Skeletal muscle tissue (tissue), 4 donors: Measurements from ENCODE around the gene GINS1. TPM values are rescaled to one million over a fixed set of nuclear protein-coding genes. Genes with fewer than 3 reads are reported as not detected.

Experiments
- H3K27ac ChIP-seq: one replicate; pipeline ENCODE4 v1.7.0; 2013; ENCODE audit warnings: mild to moderate bottlenecking, low read depth, low read length, inconsistent platforms
- H3K27me3 ChIP-seq, 3 donors: one replicate each; pipeline ENCODE4 v1.7.0; 2013; ENCODE audit warnings: low read length in 3 of 3; ENCODE audit not compliant: control insufficient read depth in 3 of 3, insufficient read depth in 3 of 3
- H3K36me3 ChIP-seq, 3 donors: one replicate each; pipeline ENCODE4 v1.7.0; 2013; ENCODE audit warnings: low read length in 3 of 3; ENCODE audit not compliant: control insufficient read depth in 3 of 3, insufficient read depth in 3 of 3
- H3K4me1 ChIP-seq, 3 donors: one replicate each; pipeline ENCODE4 v1.7.0; 2013; ENCODE audit warnings: low read length in 3 of 3, mild to moderate bottlenecking in 3 of 3; ENCODE audit not compliant: control insufficient read depth in 3 of 3, insufficient read depth in 3 of 3
- H3K4me3 ChIP-seq, 3 donors: one replicate each; pipeline ENCODE4 v1.7.0; 2013; ENCODE audit warnings: low read length in 3 of 3
- H3K9ac ChIP-seq, 3 donors: one replicate each; pipeline ENCODE4 v1.7.0; 2013; ENCODE audit warnings: low read length in 3 of 3, mild to moderate bottlenecking in 3 of 3, moderate library complexity in 2 of 3, low read depth in 1 of 3
- H3K9me3 ChIP-seq, 3 donors: one replicate each; pipeline ENCODE4 v1.7.0; 2013; ENCODE audit warnings: low read length in 3 of 3; ENCODE audit not compliant: control insufficient read depth in 3 of 3
- total RNA-seq: library from RNA; depleted of rRNA; stranded (reverse); fragments of >200 nt; gene quantifications from one replicate; pipeline ENCODE4 v1.2.3, GENCODE V29; 2014
- donor health status: Osteomylitis.

Gene GINS1
- total RNA-seq: 4.2 TPM

DNA sequence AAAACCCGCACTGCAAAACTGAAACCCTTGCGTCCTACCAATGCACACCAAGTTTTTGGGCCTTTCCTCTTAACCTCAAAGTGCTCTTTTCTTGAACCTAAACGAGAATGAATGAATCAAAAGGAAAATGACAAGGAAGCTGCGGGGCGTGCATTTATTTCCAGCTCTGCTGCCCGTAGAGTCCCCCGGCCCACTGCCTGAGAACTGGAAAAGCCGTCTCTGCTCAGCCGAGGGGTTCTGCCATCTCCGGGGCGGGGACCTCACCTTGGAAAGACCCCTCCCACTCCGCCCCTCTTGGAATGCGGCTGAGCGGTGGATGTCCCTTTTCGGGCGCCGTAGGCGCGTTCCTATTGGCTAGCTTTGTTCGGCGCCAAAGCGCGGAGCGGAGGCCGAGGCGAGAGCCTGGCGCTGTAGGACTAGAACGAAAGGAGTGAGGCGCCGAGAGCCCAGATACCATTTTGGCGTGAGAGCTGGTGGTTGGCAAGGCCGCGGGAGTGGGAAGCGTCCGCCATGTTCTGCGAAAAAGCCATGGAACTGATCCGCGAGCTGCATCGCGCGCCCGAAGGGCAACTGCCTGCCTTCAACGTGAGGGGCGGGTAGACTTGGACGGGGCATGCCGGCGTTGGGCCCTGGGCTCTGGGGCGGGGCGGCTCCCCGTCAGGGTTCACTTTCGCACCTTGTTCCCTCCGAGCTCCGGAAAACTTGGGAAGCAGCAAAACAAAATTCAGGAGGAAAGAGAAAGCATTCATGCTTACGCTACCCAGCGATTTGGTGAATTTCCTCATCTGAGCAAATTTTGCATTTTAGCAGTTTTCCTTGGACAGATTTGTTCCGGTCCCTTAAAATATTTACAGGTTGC lies at the start of gene GINS1:
TSS of gene GINS1 (plus strand) at position 363 of the 859 bp plus-strand sequence. CDS start at position 511, 148 bp downstream.
- peak within 1 kb of the TSS; percentile 79 to 82 (median 80) for H3K9ac ChIP-seq
- H3K4me1 ChIP-seq: peaks cover 8 to 14% (median 11%) of the 10 kb centered on the region in 3 donors
- no peaks in the 10 kb centered on the region for H3K36me3 ChIP-seq
- no peak within 1 kb of the TSS for H3K27ac ChIP-seq
- H3K4me3 ChIP-seq: peak within 1 kb of the TSS; percentile 75 to 97 (median 91)
- peaks cover under 1 to 5% (median 4%) of the 10 kb centered on the region in 3 donors for H3K9me3 ChIP-seq
- no peaks in the 10 kb centered on the region for H3K27me3 ChIP-seq

DNA sequence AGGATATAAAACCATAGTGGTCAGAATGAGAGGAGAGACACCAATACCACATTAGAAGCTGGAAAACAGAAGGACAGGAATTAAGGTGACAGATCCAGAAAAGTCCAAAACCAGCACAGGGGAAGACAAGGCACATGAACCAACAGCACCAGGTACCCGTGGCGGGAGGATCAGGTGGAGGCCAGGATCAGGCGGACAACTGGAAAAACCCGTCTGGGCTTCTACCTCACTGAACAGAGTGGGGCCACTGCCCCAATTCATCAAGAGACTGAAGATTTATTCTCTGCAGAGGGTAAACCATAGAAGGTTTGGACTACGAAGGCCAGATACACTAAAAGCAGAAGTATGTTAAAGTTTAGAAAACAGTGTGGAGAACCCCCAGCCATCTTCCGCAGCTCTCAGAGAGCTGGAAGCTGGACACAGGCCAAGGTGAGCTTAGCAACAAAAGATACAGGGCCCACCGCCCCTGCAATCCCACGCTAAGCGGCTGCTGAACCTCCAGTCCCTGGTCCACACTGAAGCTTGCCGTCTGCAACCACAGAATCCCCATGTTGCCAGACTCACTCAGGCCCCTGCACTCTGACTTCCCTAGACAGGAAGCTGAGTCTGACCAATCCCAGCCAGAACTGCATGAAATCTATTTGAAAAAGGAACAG lies 46.7 kb upstream of the GINS1 start:
- Histone ChIP-seq H3K9me3 (no peaks in the 10 kb centered on the region), H3K4me3 (no peak overlapping the region), H3K27ac (no peak overlapping the region), H3K9ac (no peak overlapping the region), H3K27me3 (no peaks in the 10 kb centered on the region), H3K36me3 (no peaks in the 10 kb centered on the region), H3K4me1 (peaks cover 0 to 3% (median 0%) of the 10 kb centered on the region in 3 donors)

DNA sequence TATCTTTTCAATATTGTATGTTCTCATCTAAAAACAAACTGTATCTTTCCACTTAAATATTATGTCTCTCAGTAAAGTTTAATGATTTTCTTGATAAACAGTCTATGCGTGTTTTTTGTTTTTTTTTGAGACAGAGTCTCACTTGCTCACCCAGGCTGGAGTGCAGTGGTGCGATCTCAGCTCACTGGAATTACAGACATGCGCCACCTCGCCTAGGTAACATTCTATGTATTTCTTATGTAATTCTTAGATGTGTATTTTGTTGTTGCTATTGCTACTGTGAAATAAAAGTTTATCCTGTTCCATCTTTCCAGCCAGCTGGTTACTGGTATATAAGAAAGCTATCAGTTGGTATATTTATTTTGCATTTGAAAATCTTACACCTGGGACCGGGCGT lies 46.2 kb upstream of the GINS1 start:
- Histone ChIP-seq H3K36me3 (no peaks in the 10 kb centered on the region), H3K9ac (no peak overlapping the region), H3K27ac (no peak overlapping the region), H3K9me3 (no peaks in the 10 kb centered on the region), H3K4me1 (peaks cover 0 to 3% (median 0%) of the 10 kb centered on the region in 3 donors), H3K4me3 (no peak overlapping the region), H3K27me3 (no peaks in the 10 kb centered on the region)

DNA sequence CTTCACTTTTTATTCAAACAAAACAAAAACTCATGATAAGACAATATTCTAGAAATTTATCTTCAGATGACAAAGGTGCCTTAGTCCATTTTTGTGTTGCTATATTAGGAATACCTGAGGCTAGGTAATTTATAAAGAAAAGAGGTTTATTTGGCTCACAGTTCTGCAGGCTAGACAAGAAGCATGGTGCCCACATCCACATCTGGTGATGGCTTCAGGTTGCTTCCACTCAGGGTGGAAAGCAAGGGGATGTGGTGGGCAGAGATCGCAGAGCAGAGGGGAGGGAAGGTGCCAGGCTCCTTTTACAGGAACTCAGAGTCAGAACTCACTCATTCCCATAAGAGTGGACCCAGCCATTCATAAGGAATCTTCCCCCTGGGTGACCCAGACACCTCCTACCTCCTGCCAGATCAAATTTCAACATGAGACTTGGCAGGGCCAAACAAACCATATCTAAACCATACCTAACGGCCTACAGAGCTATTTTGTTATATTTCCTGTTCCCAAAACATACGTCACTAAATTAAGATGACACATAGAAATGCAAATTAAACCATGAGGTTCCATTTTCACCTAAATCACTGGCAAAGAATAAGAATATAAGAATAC lies 43.2 kb upstream of the GINS1 start:
- H3K4me1 ChIP-seq: peaks cover 0 to 3% (median 0%) of the 10 kb centered on the region in 3 donors
- H3K9ac ChIP-seq: no peak overlapping the region
- H3K4me3 ChIP-seq: no peak overlapping the region
- no peaks in the 10 kb centered on the region for H3K36me3 ChIP-seq
- no peak overlapping the region for H3K27ac ChIP-seq
- no peaks in the 10 kb centered on the region for H3K9me3 ChIP-seq
- no peaks in the 10 kb centered on the region for H3K27me3 ChIP-seq

DNA sequence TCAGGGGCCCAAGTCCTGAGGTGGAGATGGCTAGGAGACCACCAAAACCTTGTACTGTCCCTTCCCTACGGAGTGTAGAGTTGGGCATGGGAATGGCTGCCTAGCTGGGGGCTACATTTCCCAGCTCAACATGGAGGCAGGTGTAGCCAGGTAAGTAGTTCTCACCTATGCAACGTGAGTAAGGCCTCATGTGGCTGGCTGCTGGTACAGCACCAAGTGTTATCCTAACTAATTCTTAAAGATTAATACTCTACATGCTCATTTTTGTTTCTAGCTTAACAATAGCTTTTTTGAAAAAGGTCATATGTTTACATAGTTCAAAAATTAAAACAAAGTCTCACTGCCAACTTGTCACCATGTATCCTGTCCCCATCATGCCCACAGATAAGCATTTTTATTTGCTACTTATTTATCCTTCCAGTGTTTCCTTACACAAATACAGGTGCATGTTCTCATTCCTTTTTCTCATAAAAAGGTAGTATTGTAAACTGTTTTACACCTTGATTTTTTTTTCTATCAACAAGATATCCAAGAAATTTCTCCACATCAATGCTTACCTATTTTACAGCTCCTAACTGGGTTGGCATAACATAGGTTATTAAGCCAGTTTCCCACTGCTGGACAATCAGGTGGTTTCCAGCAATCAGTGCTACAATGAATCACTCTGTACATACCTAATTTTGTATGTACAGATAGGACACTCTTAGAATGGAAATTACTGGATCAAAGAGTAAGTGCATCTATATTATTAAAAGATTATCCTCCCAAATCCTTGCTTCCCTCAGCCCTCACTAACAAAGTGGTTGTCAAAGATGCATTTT lies 42.4 kb upstream of the GINS1 start:
- Histone ChIP-seq H3K9me3 (no peaks in the 10 kb centered on the region), H3K4me3 (no peak overlapping the region), H3K4me1 (peaks cover 0 to 3% (median 0%) of the 10 kb centered on the region in 3 donors), H3K27me3 (no peaks in the 10 kb centered on the region), H3K9ac (no peak overlapping the region), H3K27ac (no peak overlapping the region), H3K36me3 (no peaks in the 10 kb centered on the region)

DNA sequence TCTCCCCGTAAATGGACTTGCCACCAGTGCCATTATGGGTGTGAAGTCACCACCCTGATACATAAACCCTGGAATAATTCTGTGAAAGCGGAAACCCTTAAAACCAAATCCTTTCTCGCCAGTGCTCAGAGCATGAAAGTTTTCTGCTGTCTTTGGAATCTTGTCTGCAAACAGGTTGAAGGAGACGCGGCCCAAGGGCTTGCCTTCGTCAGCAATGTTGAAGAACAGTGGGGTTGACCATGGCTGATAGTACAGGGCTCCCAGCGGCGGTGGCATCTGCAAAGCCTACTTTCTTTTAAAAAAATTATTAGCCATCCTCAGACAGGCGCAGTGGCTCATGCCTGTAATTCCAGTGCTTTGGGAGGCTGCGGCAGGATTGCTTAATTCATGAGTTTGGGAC lies 38.9 kb upstream of the GINS1 start:
- Histone ChIP-seq H3K36me3 (no peaks in the 10 kb centered on the region), H3K27me3 (no peaks in the 10 kb centered on the region), H3K4me3 (no peak overlapping the region), H3K9ac (no peak overlapping the region), H3K4me1 (peaks cover 0 to 3% (median 0%) of the 10 kb centered on the region in 3 donors), H3K27ac (no peak overlapping the region), H3K9me3 (no peaks in the 10 kb centered on the region)

DNA sequence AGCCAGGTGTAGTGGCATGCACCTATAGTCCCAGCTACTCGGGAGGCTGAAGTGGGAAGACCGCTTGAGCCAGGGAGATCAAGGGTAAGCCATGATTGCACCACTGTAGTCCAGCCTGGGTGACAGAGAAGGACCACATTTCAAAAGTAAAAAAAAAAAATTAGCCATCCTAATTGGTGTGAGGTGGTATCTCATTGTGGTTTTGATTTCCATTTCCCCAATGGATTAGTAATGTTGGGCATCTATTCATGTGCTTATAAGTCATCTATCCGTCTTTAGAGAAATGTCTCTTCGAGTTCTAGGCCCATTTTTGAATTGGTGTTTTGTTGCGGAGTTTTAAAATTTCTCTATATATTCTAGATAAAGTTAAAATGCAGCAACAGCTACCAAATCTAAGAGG lies 38.5 kb upstream of the GINS1 start:
- no peak overlapping the region for H3K27ac ChIP-seq
- no peaks in the 10 kb centered on the region for H3K27me3 ChIP-seq
- H3K4me3 ChIP-seq: no peak overlapping the region
- no peaks in the 10 kb centered on the region for H3K36me3 ChIP-seq
- H3K9me3 ChIP-seq: no peaks in the 10 kb centered on the region
- no peak overlapping the region for H3K9ac ChIP-seq
- peaks cover 0 to 3% (median 0%) of the 10 kb centered on the region in 3 donors for H3K4me1 ChIP-seq

DNA sequence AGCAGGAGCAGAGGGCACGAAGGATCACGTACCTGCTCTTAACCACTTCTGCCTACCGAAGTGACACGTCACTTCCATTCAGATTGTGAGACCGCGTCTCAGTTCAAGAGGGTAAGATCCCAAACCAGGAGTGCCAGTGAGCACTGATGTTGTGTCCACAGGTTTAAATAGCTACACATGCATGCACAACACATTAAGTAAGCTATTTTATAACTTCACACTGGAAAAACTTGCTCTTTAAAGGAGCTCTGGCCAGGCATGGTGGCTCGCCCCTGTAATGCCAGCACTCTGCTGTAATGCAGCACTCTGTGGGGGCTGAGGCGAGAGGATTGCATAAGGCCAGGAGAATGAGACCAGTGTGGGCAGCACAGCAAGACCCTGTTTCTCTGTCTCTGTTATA lies 37.9 kb upstream of the GINS1 start:
- no peaks in the 10 kb centered on the region for H3K9me3 ChIP-seq
- no peak overlapping the region for H3K9ac ChIP-seq
- H3K27me3 ChIP-seq: no peaks in the 10 kb centered on the region
- no peak overlapping the region for H3K27ac ChIP-seq
- H3K4me1 ChIP-seq: peaks cover 0 to 3% (median 0%) of the 10 kb centered on the region in 3 donors
- no peaks in the 10 kb centered on the region for H3K36me3 ChIP-seq
- no peak overlapping the region for H3K4me3 ChIP-seq

DNA sequence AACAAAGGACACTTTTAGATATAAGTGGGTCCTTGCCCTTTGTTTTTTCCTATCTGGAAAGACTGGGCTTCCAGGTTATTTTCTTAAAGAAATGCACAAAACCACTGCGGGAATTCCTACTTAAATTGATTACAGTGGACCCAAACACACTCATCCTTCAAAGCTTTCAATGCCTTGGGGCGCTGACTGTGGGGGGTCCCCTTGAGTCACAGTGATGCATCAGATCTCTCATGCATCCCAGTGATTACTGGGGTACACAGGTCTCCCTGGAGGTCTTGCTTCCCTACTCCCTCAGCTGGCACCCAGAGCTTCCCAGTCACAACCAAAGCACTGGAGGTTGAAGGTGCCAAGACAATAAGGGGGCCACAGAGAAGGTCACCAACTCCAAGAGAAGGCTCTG lies 37.5 kb upstream of the GINS1 start:
- no peaks in the 10 kb centered on the region for H3K4me1 ChIP-seq
- H3K9ac ChIP-seq: no peak overlapping the region
- H3K27me3 ChIP-seq: no peaks in the 10 kb centered on the region
- no peak overlapping the region for H3K27ac ChIP-seq
- no peak overlapping the region for H3K4me3 ChIP-seq
- H3K9me3 ChIP-seq: no peaks in the 10 kb centered on the region
- H3K36me3 ChIP-seq: no peaks in the 10 kb centered on the region
